ENCODE data around the gene AJM1.

GRCh38 chr9:136826188-136826541 lies 16.1 kb upstream of the AJM1 start:
- TF ChIP-seq CTCF (IDR thresholded peaks at IDR 0.05) (no peak), EZH2 (IDR thresholded peaks at IDR 0.05; ENCODE audit: borderline replicate concordance, insufficient read depth, low read depth, low read length, poor library complexity, severe bottlenecking) (no peak)
